Activated naive CD4-positive, alpha-beta T cell treated with anti-CD3 and anti-CD28 coated beads, Interleukin-2, amount 50 U/mL, for 16 hours (primary cell): ENCODE measurements around the gene PDE6G.

Experiments
- DNase-seq: peaks from one replicate; pipeline ENCODE4 v3.0.0-alpha.2; 2020

Gene PDE6G

GRCh38 chr17:81656835-81657234 is 493 bp upstream of the PDE6G start:
- no peak for DNase-seq

- DNase-seq, result no peak
Observed at GRCh38 chr17:81655378-81656117, 794 bp downstream of the PDE6G start.

- no peak for DNase-seq
Observed at GRCh38 chr17:81652906-81653771, 3.2 kb downstream of the PDE6G start.

- no peak for DNase-seq
Observed at GRCh38 chr17:81651692-81652091, 4.7 kb downstream of the PDE6G start.

GRCh38 chr17:81650951-81651350 is 5.4 kb downstream of the PDE6G start:
- no peak for DNase-seq

- no peak for DNase-seq
Observed at GRCh38 chr17:81648707-81649085, 7.6 kb downstream of the PDE6G start.

- DNase-seq, result no peak
Observed at GRCh38 chr17:81648013-81648706, 8.2 kb downstream of the PDE6G start.

- DNase-seq, result no peak
Observed at GRCh38 chr17:81647640-81648012, 8.7 kb downstream of the PDE6G start.

GRCh38 chr17:81646869-81647600 is 9.3 kb downstream of the PDE6G start:
- DNase-seq, result no peak

- no peak for DNase-seq
Observed at GRCh38 chr17:81644976-81645952, 11.1 kb downstream of the PDE6G start.

GRCh38 chr17:81644496-81644895 is 11.8 kb downstream of the PDE6G start:
- no peak for DNase-seq

- DNase-seq, result no peak
Observed at GRCh38 chr17:81641825-81642489, 14.4 kb downstream of the PDE6G start.

GRCh38 chr17:81640011-81640410 is 16.3 kb downstream of the PDE6G start:
- DNase-seq, result no peak

- no peak for DNase-seq
Observed at GRCh38 chr17:81638683-81639082, 17.7 kb downstream of the PDE6G start.

GRCh38 chr17:81636505-81637288 is 19.6 kb downstream of the PDE6G start, which contains the start of the genes NPLOC4 and TSPAN10:
NPLOC4 (minus strand) TSS chr17:81637112; CDS start chr17:81636930, 182 bp downstream.
TSPAN10 (plus strand) TSS chr17:81637196; CDS start chr17:81642413, 5,217 bp downstream.
- peak; percentile 83 for DNase-seq

- no peak for DNase-seq
Observed at GRCh38 chr17:81635973-81636504, 20.3 kb downstream of the PDE6G start.

GRCh38 chr17:81635431-81635830 is 20.9 kb downstream of the PDE6G start:
- no peak for DNase-seq

- DNase-seq, result no peak
Observed at GRCh38 chr17:81631482-81631881, 24.9 kb downstream of the PDE6G start.

GRCh38 chr17:81630274-81630673 is 26.1 kb downstream of the PDE6G start:
- no peak for DNase-seq
